ENCODE data around the gene YIF1A. TPM values are rescaled to one million over a fixed set of nuclear protein-coding genes. Genes with fewer than 3 reads are reported as not detected.
A peak's percentile ranks its signal among the peaks of the same experiment; 100 is the strongest.

Gene YIF1A
- total RNA-seq, 1 experiment from 2014 or later, result 54.7 TPM

- TF ChIP-seq POLR2AphosphoS5 (IDR thresholded peaks at IDR 0.05; ENCODE audit: low read depth, low read length) (peak; percentile 54; the same call in 1 of the 2 replicates), SP1 (IDR thresholded peaks at IDR 0.05; ENCODE audit: low read depth) (no peak)
- no peaks in the 10 kb centered on the region for H3K9me3 ChIP-seq (ENCODE audit: control insufficient read depth in 1 of 2, insufficient read depth in 1 of 2, low read depth in 1 of 2, low read length in 2 of 2)
- no peaks in the 10 kb centered on the region for H3K27me3 ChIP-seq (ENCODE audit: insufficient read depth, low read length)
- no peak for ATAC-seq
- H3K4me1 ChIP-seq (ENCODE audit: control insufficient read depth in 1 of 2, insufficient read depth in 2 of 2, low read length in 2 of 2), result peaks cover 22 to 45% of the 10 kb centered on the region in 2 experiments
- no peaks in the 10 kb centered on the region for H4K20me1 ChIP-seq (ENCODE audit: insufficient read depth)
- intact Hi-C loops (cut with micrococcal nuclease), result no loop called here
- CTCF ChIA-PET, result interaction anchor here (1.0 to 1.8 kb wide), 2 partner anchors 9 to 20 kb away, joined by 4 to 10 read pairs; no protein-coding TSS in a partner anchor
- peak within 1 kb of the TSS; percentile 54 to 67 for H3K4me3 ChIP-seq (replicated peaks in 1 of 2; ENCODE audit: low read depth in 1 of 2, low read length in 2 of 2)
- H3K9me2 ChIP-seq (ENCODE audit: insufficient read depth), result no peaks in the 10 kb centered on the region
- POLR2A ChIA-PET, result interaction anchor here (1.3 kb wide), 1 partner anchor 21 kb away, joined by 7 read pairs; no protein-coding TSS in a partner anchor
- peak within 1 kb of the TSS; percentile 58; the same call in 1 of the 2 replicates for H3K27ac ChIP-seq (ENCODE audit: low read depth, low read length)
- DNase-seq (ENCODE audit: low read depth, low spot score), result no peak
- no TSS peak for BruUV-seq (replicated peaks)
- H3K9ac ChIP-seq (ENCODE audit: low read length), result peak within 1 kb of the TSS; percentile 62
- peak within 1 kb of the TSS; percentile 35 for H2AFZ ChIP-seq (ENCODE audit: low read depth, low read length, poor library complexity, severe bottlenecking)
- no peaks in the 10 kb centered on the region for H3K36me3 ChIP-seq (ENCODE audit: control insufficient read depth in 1 of 2, insufficient read depth in 2 of 2, low read length in 2 of 2)
- H3K4me2 ChIP-seq (ENCODE audit: low read length), result peak within 1 kb of the TSS; percentile 99
- peaks cover 14% of the 10 kb centered on the region for H3K79me2 ChIP-seq (ENCODE audit: insufficient read depth, low read length)
- RAD21 ChIA-PET (ENCODE audit: low non-redundant PET in 1 of 2, low total read pairs in 2 of 2, uncharacterized antibody in 2 of 2, unreplicated experiment in 2 of 2), result no interaction called here
Measured at GRCh38 chr11:66291706-66292542, 3.0 kb upstream of the YIF1A start, which contains the start of gene TMEM151A. Gene TMEM151A, plus strand, starts transcription at chr11:66291894. Its CDS starts 120 bp downstream, at chr11:66292014.

DNA sequence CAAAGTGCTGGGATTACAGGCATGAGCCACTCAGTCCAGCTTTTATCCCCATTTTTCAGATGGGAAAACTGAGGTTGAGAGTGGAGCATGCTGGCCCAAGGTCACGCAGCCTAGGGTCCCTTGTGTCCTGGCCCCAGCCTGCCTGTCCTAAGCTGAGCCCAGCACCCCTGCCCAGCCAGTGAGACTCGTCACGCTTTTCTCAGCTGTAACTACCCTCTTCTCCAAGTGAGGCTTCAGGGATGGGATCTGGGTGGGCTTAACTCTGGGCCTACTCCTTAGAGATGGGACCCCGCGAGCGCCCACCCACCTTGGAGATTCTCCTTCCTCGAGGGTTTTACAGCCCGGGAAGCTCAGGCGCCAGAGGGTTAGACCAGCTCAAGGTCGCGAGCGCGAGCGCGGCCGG lies 2.4 kb upstream of the YIF1A start:
- BruUV-seq (replicated peaks), result no TSS peak
- H4K20me1 ChIP-seq (ENCODE audit: insufficient read depth), result no peaks in the 10 kb centered on the region
- H3K27me3 ChIP-seq (ENCODE audit: insufficient read depth, low read length), result no peaks in the 10 kb centered on the region
- no peak for TF ChIP-seq YY1 (IDR thresholded peaks at IDR 0.05; ENCODE audit: extremely low read depth, insufficient replicate concordance, low read depth, low read length)
- no peak for TF ChIP-seq JUND (IDR thresholded peaks at IDR 0.05)
- no peak for TF ChIP-seq ZBTB33 (IDR thresholded peaks at IDR 0.05; ENCODE audit: extremely low read depth, insufficient replicate concordance, low read length)
- TF ChIP-seq SP1 (IDR thresholded peaks at IDR 0.05; ENCODE audit: low read depth), result no peak
- no peak for TF ChIP-seq EGR1 (IDR thresholded peaks at IDR 0.05; ENCODE audit: low read depth)
- POLR2A ChIA-PET, result interaction anchor here (1.3 kb wide), 1 partner anchor 21 kb away, joined by 7 read pairs; no protein-coding TSS in a partner anchor
- CTCF ChIA-PET, result interaction anchor here (1.0 to 1.8 kb wide), 2 partner anchors 9 to 20 kb away, joined by 4 to 10 read pairs; no protein-coding TSS in a partner anchor
- intact Hi-C loops (cut with micrococcal nuclease), result no loop called here
- RAD21 ChIA-PET (ENCODE audit: low non-redundant PET in 1 of 2, low total read pairs in 2 of 2, uncharacterized antibody in 2 of 2, unreplicated experiment in 2 of 2), result no interaction called here
- H3K4me2 ChIP-seq (ENCODE audit: low read length), result peak overlapping the region; percentile 99
- peaks cover 19% of the 10 kb centered on the region for H3K79me2 ChIP-seq (ENCODE audit: insufficient read depth, low read length)
- H3K4me1 ChIP-seq (ENCODE audit: control insufficient read depth in 1 of 2, insufficient read depth in 2 of 2, low read length in 2 of 2), result peaks cover 22 to 45% of the 10 kb centered on the region in 2 experiments
- H3K4me3 ChIP-seq (replicated peaks in 1 of 2; ENCODE audit: low read depth in 1 of 2, low read length in 2 of 2), result peak overlapping the region; percentile 36 to 67
- ATAC-seq, result no peak
- no peaks in the 10 kb centered on the region for H3K36me3 ChIP-seq (ENCODE audit: control insufficient read depth in 1 of 2, insufficient read depth in 2 of 2, low read length in 2 of 2)
- DNase-seq (ENCODE audit: low read depth, low spot score), result no peak
- H3K27ac ChIP-seq (ENCODE audit: low read depth, low read length), result no peak overlapping the region; the same call in 1 of the 2 replicates
- H2AFZ ChIP-seq (ENCODE audit: low read depth, low read length, poor library complexity, severe bottlenecking), result peak overlapping the region; percentile 35
- H3K9me3 ChIP-seq (ENCODE audit: control insufficient read depth in 1 of 2, insufficient read depth in 1 of 2, low read depth in 1 of 2, low read length in 2 of 2), result no peaks in the 10 kb centered on the region
- H3K9me2 ChIP-seq (ENCODE audit: insufficient read depth), result no peaks in the 10 kb centered on the region
- H3K9ac ChIP-seq (ENCODE audit: low read length), result peak overlapping the region; percentile 39; the same call in 1 of the 2 replicates

All from HCT116 (cell line).